Peyer's patch (tissue), 4 donors: ENCODE measurements around the gene GJC1. TPM values are rescaled to one million over a fixed set of nuclear protein-coding genes. Genes with fewer than 3 reads are reported as not detected.
"Not testable (repeated sequence)": the region's sequence is repeated elsewhere in the genome, so short reads cannot be mapped to it uniquely, and the experiment has no call there.

Experiments used
- DNase-seq, 3 donors: peaks; one replicate each; pipeline ENCODE4 v3.0.0-alpha.2; 2017 to 2019
- H3K27ac ChIP-seq, 4 donors: fragments of 200-600 bp; sonication (generic); one replicate each; pipeline ENCODE4 v1.5.1; 2016 to 2019
- H3K27me3 ChIP-seq, 2 donors: fragments of 200-600 bp; sonication (generic); one replicate each; pipeline ENCODE4 v1.5.1; 2019
- H3K36me3 ChIP-seq, 3 donors: fragments of 200-600 bp; sonication (generic); one replicate each; pipeline ENCODE4 v1.5.1; 2016 to 2019
- H3K4me1 ChIP-seq, 4 donors: fragments of 200-600 bp; sonication (generic); one replicate each; pipeline ENCODE4 v1.5.1; 2016 to 2019
- H3K4me3 ChIP-seq, 4 donors: fragments of 200-600 bp; sonication (generic); 1 replicate in 3 of 4; 2 replicates in 1 of 4; pipeline ENCODE4 v1.5.1; 2016 to 2019; ENCODE audit warnings: mild to moderate bottlenecking in 1 of 4
- H3K9me3 ChIP-seq, 4 donors: fragments of 200-600 bp; sonication (generic); one replicate each; pipeline ENCODE4 v1.5.1; 2016 to 2019; ENCODE audit warnings: mild to moderate bottlenecking in 1 of 4
- POLR2A ChIP-seq, 2 donors: fragments of 450-650 bp; IDR thresholded peaks; one replicate each; pipeline ENCODE4 v1.5.1; 2017; ENCODE audit warnings: antibody characterized with exemption in 2 of 2, mild to moderate bottlenecking in 2 of 2, moderate library complexity in 2 of 2
- total RNA-seq, 4 donors: library from RNA; depleted of rRNA; stranded (reverse); fragments of >200 nt; gene quantifications; one replicate each; pipeline ENCODE4 v1.1.0, GENCODE V29; 2016
- TF ChIP-seq, protein P1 (sequence below), 6 experiments: fragments of 450-650 bp in 4 of 6; fragments of 200-600 bp in 2 of 6; sonication (generic) in 1 of 6; IDR thresholded peaks; one replicate each; pipeline ENCODE4 v1.5.1; 2017 to 2019; ENCODE audit warnings: antibody characterized with exemption in 6 of 6, mild to moderate bottlenecking in 3 of 6, moderate library complexity in 1 of 6

The GJC1 gene
- total RNA-seq, 4 donors from 2014 or later, result 1.4 to 7.4 (median 2.5) TPM

DNA sequence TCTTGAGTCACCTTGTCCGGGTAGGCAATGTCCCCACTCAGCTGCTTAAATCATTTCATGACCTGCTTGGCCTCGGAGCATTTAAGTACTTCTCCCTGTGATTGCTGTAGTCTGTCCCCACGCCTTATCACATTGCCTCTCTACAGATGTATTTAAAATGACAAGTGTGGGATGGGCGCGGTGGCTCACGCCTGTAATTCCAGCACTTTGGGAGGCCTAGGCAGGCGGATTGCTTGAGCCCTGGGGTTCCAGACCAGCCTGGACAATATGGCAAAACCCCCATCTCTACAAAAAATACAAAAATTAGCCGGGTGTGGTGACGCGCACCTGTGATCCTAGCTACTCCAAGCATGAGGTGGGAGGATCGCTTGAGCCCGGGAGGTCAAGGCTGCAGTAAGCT is 1.3 kb upstream of the GJC1 start:
- no peaks in the 10 kb centered on the region for H3K9me3 ChIP-seq
- H3K4me1 ChIP-seq, result peaks cover 0 to 14% (median 3%) of the 10 kb centered on the region in 4 donors
- H3K36me3 ChIP-seq, result no peaks in the 10 kb centered on the region
- DNase-seq, result no peak
- H3K27ac ChIP-seq, result no peak overlapping the region
- H3K27me3 ChIP-seq, result peaks cover 7 to 19% of the 10 kb centered on the region in 2 donors
- TF ChIP-seq POLR2A (IDR thresholded peaks at IDR 0.05), result no peak
- TF ChIP-seq, protein P1, sequence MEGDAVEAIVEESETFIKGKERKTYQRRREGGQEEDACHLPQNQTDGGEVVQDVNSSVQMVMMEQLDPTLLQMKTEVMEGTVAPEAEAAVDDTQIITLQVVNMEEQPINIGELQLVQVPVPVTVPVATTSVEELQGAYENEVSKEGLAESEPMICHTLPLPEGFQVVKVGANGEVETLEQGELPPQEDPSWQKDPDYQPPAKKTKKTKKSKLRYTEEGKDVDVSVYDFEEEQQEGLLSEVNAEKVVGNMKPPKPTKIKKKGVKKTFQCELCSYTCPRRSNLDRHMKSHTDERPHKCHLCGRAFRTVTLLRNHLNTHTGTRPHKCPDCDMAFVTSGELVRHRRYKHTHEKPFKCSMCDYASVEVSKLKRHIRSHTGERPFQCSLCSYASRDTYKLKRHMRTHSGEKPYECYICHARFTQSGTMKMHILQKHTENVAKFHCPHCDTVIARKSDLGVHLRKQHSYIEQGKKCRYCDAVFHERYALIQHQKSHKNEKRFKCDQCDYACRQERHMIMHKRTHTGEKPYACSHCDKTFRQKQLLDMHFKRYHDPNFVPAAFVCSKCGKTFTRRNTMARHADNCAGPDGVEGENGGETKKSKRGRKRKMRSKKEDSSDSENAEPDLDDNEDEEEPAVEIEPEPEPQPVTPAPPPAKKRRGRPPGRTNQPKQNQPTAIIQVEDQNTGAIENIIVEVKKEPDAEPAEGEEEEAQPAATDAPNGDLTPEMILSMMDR (IDR thresholded peaks at IDR 0.05), result no peak
- no peak overlapping the region for H3K4me3 ChIP-seq

DNA sequence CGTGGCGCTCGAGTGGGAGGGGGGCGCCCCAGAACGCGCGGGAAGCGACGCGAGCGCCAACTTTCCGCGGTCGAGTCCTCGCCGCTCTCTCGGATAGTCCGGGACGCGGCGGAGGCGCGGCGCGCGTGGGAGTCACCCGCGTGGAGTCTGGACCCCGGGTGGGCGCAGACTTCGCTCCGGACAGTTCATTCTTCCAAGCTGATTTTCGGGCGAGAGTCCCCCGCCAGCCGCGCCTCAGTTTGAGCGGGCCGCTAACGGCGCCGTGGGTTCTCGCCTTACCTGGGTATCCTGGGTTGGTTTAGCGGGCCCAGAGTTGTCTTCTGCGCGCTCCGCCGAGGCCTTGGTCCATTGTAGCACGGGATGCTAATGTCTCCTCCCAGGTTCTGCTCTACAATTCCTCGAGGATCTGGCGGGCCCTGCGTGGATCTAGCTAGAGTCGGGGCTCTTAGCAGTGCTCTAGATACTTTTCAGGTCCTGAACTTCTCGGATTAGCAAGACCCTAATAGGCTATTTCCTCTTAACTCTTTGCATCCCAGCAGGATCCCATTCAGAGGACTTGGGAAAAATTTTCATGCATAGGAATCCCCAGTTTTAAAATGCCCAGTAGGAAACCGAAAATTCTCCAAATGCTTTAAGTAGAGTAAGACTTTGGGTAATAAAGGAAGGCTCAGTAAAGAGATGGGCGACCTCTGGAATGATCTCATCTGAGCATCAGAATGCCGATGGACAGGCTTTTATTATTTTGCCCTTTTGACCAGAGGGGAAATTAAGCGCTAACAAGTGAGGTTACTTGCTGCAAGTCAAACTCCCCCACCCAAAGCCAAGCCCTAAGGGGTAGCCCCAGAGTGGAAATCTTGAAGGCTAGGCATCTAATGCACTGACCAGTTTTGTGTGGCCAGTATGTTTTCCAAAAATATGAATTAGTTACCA is 537 bp upstream of the GJC1 start:
- H3K27me3 ChIP-seq, result peaks cover 7 to 19% of the 10 kb centered on the region in 2 donors
- peak overlapping the region; percentile 43 to 64 (median 56) for H3K4me3 ChIP-seq
- no peak for TF ChIP-seq POLR2A (IDR thresholded peaks at IDR 0.05)
- TF ChIP-seq, protein P1 (IDR thresholded peaks at IDR 0.05), result no peak
- no peaks in the 10 kb centered on the region for H3K9me3 ChIP-seq
- H3K4me1 ChIP-seq, result peaks cover 0 to 14% (median 3%) of the 10 kb centered on the region in 4 donors
- H3K27ac ChIP-seq, result peak overlapping the region in 3 of 4 donors; percentile 33 to 79 (median 57)
- DNase-seq, result peak in 1 of 3 donors; percentile 53
- H3K36me3 ChIP-seq, result no peaks in the 10 kb centered on the region

DNA sequence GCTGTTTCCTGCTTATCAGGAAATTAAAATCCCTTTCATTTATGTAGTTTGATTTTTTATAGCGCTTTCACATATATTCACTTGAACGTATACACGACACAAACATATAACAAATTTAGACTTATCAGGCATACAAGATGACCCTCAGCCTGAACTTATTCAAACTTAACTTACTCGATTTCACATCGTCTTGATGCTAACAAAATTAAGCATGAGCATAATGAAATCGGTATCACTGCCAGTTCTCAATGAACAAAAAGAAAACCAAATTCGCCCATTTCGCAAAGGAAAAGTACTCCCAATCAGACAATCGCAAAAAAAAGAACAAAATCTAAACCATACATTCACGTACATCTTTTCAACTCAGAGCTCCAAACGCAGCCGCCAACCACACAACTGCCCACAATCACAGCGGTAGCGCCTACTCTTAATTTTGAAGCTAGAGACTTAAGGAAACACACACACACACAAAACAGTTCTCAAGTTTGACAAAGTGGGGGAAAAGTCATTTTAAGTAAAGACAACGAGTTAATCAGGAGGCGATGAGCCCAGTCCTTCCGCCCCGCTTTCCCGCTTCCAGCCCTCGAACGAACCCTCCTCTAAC is 1.1 kb downstream of the GJC1 start:
- Histone ChIP-seq H3K4me1 (peaks cover 0 to 14% (median 3%) of the 10 kb centered on the region in 4 donors), H3K4me3 (peak overlapping the region; percentile 43 to 64 (median 56)), H3K9me3 (no peaks in the 10 kb centered on the region), H3K27ac (peak overlapping the region; percentile 33 to 79 (median 46)), H3K27me3 (peaks cover 7 to 19% of the 10 kb centered on the region in 2 donors), H3K36me3 (no peaks in the 10 kb centered on the region)
- TF ChIP-seq POLR2A (IDR thresholded peaks at IDR 0.05), result no peak
- TF ChIP-seq, protein P1 (IDR thresholded peaks at IDR 0.05), result no peak
- no peak for DNase-seq

DNA sequence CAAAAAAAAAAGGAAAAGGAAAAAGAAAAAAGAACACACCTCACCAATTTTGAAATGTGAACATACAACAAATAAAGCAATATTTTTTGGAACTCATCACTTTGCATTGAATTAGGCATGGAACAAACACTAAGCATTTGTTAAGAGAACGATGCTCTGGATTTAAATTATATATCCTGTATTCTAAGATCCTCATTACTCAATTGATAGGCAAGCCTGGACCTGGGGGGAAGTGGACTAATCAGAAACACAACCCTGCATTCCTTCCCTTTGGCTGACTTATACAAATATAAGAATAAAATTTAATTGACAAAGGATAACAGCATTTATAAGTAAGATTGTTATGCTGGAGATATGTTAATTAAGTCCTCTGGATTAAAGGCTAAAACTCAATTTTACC is 2.2 kb downstream of the GJC1 start:
- no peaks in the 10 kb centered on the region for H3K9me3 ChIP-seq
- TF ChIP-seq, protein P1 (IDR thresholded peaks at IDR 0.05), result no peak
- no peak for TF ChIP-seq POLR2A (IDR thresholded peaks at IDR 0.05)
- peaks cover 7 to 19% of the 10 kb centered on the region in 2 donors for H3K27me3 ChIP-seq
- no peak overlapping the region for H3K4me3 ChIP-seq
- H3K36me3 ChIP-seq, result no peaks in the 10 kb centered on the region
- DNase-seq, result no peak
- H3K4me1 ChIP-seq, result peaks cover 0 to 14% (median 3%) of the 10 kb centered on the region in 4 donors
- H3K27ac ChIP-seq, result no peak overlapping the region

DNA sequence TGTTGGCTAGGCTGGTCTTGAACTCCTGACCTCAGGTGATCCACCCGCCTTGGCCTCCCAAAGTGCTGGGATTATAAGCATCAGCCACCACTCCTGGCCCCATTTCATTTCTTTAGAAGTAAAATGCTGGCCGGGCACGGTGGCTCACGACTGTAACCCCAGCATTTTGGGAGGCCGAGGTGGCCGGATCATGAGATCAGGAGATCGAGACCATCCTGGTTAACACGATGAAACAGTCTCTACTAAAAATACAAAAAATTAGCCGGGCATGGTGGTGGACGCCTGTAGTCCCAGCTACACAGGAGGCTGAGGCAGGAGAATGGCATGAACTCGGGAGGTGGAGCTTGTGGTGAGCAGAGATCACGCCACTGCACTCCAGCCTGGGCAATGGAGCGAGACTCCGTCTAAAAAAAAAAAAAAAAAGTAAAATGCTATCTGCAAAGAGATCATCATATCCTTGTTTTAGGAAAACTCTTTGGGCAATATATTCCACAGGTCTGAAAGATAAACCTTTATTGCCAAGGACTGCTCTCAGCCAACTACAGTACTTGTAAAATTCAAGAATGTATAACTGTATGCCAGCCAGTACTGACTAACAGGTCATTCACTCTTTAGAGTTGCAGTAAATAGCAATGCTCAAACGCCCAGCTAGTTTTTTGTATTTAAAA is 3.8 kb downstream of the GJC1 start:
- H3K36me3 ChIP-seq, result no peaks in the 10 kb centered on the region
- no peak overlapping the region for H3K4me3 ChIP-seq
- peaks cover 0 to 14% (median 3%) of the 10 kb centered on the region in 4 donors for H3K4me1 ChIP-seq
- TF ChIP-seq, protein P1 (IDR thresholded peaks at IDR 0.05), result no peak
- TF ChIP-seq POLR2A (IDR thresholded peaks at IDR 0.05), result no peak
- H3K27ac ChIP-seq, result peak overlapping the region in 1 of 4 donors; percentile 24
- no peaks in the 10 kb centered on the region for H3K9me3 ChIP-seq
- DNase-seq, result no peak
- H3K27me3 ChIP-seq, result peaks cover 7 to 15% of the 10 kb centered on the region in 2 donors

DNA sequence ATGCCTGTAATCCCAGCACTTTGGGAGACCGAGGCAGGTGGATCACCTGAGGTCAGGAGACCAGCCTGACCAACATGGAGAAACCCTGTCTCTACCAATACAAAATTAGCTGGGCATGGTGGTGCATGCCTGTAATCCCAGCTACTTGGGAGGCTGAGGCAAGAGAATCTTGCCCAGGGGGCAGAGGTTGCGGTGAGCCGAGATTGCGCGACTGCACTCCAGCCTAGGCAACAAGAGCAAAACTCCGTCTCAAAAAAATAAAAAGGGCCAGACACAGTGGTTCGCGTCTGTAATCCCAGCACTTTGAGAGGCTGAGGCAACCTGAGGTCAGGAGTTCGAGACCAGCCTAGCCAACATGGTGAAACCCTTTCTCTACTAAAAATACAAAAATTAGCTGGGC is 4.9 kb downstream of the GJC1 start:
- not testable (repeated sequence) for H3K27me3 ChIP-seq, H3K4me1 ChIP-seq, H3K4me3 ChIP-seq, DNase-seq, H3K36me3 ChIP-seq, H3K9me3 ChIP-seq, H3K27ac ChIP-seq
